ENCODE measurements around the gene BCAS3. TPM values are rescaled to one million over a fixed set of nuclear protein-coding genes. Genes with fewer than 3 reads are reported as not detected.

Gene BCAS3
- total RNA-seq, 3 donors from 2014 or later, result 21.6 to 33.4 (median 32.1) TPM

DNA sequence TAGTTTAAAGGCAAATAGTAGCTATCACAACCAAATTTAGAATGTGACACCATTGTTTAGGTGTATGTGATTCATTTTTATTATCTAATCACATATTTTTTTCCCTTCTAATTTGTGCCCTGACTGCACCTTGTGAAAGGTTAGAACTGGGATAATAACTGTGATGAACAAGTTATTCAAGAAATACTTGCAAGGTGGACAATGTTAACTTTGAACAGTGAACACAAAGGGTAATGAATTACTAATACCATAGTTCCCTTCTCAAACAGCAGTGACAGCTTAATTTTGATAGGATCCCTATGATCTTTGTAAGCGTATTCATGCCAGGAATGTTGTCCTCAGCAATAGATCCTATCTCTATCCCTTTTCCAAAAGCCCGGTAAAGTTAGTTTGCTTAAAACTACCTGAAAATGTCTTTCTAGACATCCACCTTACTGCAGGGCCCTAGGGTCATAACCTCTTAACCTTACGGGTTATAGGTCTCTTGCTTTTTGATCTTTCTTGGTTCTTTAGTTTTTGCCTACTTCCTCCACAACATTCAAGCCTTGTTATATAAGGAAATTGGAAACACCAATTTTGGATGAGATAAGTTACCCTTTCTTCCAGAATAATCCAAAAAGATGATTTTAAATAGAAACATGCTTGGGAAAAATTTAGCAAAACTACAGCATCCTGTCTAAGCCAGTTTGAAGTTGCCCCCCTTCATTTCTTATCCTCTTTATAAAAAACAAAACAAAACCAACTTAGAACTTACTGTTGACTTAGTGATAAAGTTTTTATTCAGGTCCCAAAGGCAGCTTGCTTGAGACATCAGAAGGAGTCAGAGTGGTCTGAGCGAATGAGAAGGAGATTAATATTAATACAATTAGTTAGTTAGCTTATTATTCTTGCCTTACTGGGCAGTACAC, 522.0 kb downstream of the BCAS3 start:
- DNase-seq, result no peak
- ATAC-seq, result no peak
- TF ChIP-seq, protein P1, sequence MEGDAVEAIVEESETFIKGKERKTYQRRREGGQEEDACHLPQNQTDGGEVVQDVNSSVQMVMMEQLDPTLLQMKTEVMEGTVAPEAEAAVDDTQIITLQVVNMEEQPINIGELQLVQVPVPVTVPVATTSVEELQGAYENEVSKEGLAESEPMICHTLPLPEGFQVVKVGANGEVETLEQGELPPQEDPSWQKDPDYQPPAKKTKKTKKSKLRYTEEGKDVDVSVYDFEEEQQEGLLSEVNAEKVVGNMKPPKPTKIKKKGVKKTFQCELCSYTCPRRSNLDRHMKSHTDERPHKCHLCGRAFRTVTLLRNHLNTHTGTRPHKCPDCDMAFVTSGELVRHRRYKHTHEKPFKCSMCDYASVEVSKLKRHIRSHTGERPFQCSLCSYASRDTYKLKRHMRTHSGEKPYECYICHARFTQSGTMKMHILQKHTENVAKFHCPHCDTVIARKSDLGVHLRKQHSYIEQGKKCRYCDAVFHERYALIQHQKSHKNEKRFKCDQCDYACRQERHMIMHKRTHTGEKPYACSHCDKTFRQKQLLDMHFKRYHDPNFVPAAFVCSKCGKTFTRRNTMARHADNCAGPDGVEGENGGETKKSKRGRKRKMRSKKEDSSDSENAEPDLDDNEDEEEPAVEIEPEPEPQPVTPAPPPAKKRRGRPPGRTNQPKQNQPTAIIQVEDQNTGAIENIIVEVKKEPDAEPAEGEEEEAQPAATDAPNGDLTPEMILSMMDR (IDR thresholded peaks at IDR 0.05), result no peak
- Histone ChIP-seq H3K4me1 (ENCODE audit: low read depth) (no peaks in the 10 kb centered on the region), H3K4me3 (no peak overlapping the region), H3K9me3 (no peaks in the 10 kb centered on the region), H3K36me3 (ENCODE audit: low read depth) (no peaks in the 10 kb centered on the region)
- intact Hi-C loops (cut with DNase I, micrococcal nuclease), result no loop called here

DNA sequence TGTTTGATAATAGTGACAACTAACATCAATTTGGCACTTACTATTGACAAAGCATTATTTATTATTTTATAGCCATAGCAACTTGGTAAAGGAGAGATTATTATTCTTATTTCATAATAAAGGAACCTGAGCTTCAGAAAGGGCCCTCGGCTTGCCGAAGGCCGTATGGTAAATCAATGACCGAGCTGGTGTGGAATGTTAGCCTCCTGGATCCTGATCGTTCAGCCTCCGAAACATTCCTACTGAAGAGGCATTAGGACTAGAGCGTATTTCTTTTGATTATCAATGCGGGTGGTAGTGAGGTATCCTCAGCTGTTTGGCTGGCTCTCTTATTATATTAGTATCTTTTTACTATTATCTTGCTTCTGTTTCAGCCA, 522.7 kb downstream of the BCAS3 start:
- H3K4me3 ChIP-seq, result no peak overlapping the region
- ATAC-seq (no peak), DNase-seq (no peak)
- no peaks in the 10 kb centered on the region for H3K4me1 ChIP-seq (ENCODE audit: low read depth)
- intact Hi-C loops (cut with DNase I, micrococcal nuclease), result no loop called here
- TF ChIP-seq, protein P1 (IDR thresholded peaks at IDR 0.05), result no peak
- H3K36me3 ChIP-seq (ENCODE audit: low read depth), result no peaks in the 10 kb centered on the region
- H3K9me3 ChIP-seq, result no peaks in the 10 kb centered on the region

DNA sequence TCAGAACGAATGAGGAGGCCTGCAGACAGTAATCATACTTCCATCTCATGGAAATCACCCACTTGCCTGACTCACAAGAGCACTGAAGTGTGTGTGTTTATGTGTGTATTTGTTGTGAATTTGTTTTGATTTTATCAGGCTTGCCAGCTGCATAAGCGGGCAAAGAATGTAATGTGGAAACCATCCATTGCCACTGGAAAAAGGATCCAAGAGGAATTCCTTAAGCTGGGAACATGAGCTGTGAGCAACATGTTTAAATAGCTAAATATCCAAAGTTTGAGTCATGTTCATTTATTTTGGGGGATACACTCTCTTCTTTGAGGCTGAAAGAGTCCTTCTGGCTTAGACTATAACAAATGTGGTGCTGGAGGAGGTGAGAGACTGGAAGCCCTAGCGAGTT, 523.6 kb downstream of the BCAS3 start:
- no peaks in the 10 kb centered on the region for H3K9me3 ChIP-seq
- TF ChIP-seq, protein P1 (IDR thresholded peaks at IDR 0.05), result no peak
- no peak overlapping the region for H3K4me3 ChIP-seq
- DNase-seq, result no peak
- no peaks in the 10 kb centered on the region for H3K4me1 ChIP-seq (ENCODE audit: low read depth)
- ATAC-seq, result no peak
- intact Hi-C loops (cut with DNase I, micrococcal nuclease), result no loop called here
- no peaks in the 10 kb centered on the region for H3K36me3 ChIP-seq (ENCODE audit: low read depth)

DNA sequence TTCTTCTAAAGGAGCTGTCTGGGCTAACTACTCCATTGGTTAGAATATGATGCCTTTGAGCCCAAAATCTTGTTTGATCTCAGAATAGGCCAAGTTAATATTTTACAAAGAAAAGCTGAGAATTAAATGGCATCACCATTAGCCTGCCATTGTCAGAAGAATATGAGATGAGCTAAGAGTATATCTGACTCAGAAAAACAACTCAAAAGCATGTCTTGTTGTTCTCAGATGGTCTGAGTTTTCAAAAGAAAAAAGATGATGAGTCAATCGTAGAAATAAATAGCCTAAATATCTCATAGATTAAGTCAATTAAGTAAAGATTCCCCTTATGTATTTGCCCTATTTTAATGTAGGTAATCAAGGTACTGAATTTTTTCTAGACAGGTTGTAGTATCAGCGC, 524.9 kb downstream of the BCAS3 start:
- Histone ChIP-seq H3K4me3 (no peak overlapping the region), H3K36me3 (ENCODE audit: low read depth) (no peaks in the 10 kb centered on the region), H3K9me3 (no peaks in the 10 kb centered on the region), H3K4me1 (ENCODE audit: low read depth) (no peaks in the 10 kb centered on the region)
- no peak for DNase-seq
- ATAC-seq, result no peak
- TF ChIP-seq, protein P1 (IDR thresholded peaks at IDR 0.05), result no peak
- intact Hi-C loops (cut with DNase I, micrococcal nuclease), result no loop called here

DNA sequence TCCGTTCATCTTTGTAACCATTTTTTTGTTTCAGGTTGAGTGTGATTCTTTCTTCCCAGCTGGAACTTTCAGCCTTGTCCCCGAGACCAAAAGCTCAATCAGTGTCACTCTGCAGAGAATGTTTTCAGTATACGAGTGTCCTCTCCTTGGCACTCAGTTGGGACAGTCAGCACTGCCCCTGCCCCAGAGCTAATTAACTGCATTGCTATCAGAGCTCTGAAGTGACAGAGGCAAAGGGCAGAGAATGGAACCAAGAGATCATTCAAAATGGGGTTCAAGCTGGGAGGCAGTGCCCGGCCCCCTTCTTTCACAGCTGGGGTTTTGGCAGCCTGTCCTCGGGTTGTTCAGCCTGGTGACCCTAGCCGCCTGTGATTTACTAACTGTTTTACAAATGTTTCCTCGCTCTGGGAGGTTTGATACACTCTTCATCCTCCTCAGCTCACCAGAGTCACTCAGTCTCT, 526.0 kb downstream of the BCAS3 start:
- ATAC-seq, result no peak
- intact Hi-C loops (cut with DNase I, micrococcal nuclease), result no loop called here

More for the DNA sequence above, 526.0 kb downstream of the BCAS3 start:
- H3K9me3 ChIP-seq, result no peaks in the 10 kb centered on the region
- H3K36me3 ChIP-seq (ENCODE audit: low read depth), result no peaks in the 10 kb centered on the region
- no peaks in the 10 kb centered on the region for H3K4me1 ChIP-seq (ENCODE audit: low read depth)
- TF ChIP-seq, protein P1 (IDR thresholded peaks at IDR 0.05), result no peak
- no peak overlapping the region for H3K4me3 ChIP-seq
- no peak for DNase-seq

Measured in mucosa of descending colon (tissue), 3 donors.